ENCODE results near the gene GHRL. TPM values are rescaled to one million over a fixed set of nuclear protein-coding genes. Genes with fewer than 3 reads are reported as not detected.
"Not testable (repeated sequence)": the region's sequence is repeated elsewhere in the genome, so short reads cannot be mapped to it uniquely, and the experiment has no call there.

GHRL gene
- total RNA-seq, 1 donor from 2014 or later, result not detected

GRCh38 chr3:10268930-10269329, 23.8 kb downstream of the GHRL start:
- no peaks in the 10 kb centered on the region for H3K9me3 Mint-ChIP-seq
- no peaks in the 10 kb centered on the region for H3K27me3 Mint-ChIP-seq (ENCODE audit: insufficient read depth, low read depth)
- no peak overlapping the region for H2AFZ ChIP-seq (replicated peaks)
- TF ChIP-seq EZH2phosphoT487 (IDR thresholded peaks at IDR 0.05), result no peak
- TF ChIP-seq, protein P1, sequence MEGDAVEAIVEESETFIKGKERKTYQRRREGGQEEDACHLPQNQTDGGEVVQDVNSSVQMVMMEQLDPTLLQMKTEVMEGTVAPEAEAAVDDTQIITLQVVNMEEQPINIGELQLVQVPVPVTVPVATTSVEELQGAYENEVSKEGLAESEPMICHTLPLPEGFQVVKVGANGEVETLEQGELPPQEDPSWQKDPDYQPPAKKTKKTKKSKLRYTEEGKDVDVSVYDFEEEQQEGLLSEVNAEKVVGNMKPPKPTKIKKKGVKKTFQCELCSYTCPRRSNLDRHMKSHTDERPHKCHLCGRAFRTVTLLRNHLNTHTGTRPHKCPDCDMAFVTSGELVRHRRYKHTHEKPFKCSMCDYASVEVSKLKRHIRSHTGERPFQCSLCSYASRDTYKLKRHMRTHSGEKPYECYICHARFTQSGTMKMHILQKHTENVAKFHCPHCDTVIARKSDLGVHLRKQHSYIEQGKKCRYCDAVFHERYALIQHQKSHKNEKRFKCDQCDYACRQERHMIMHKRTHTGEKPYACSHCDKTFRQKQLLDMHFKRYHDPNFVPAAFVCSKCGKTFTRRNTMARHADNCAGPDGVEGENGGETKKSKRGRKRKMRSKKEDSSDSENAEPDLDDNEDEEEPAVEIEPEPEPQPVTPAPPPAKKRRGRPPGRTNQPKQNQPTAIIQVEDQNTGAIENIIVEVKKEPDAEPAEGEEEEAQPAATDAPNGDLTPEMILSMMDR (IDR thresholded peaks at IDR 0.05), result no peak
- TF ChIP-seq EZH2 (IDR thresholded peaks at IDR 0.05), result no peak
- peaks cover 26% of the 10 kb centered on the region for H3K36me3 Mint-ChIP-seq
- H3F3A ChIP-seq (ENCODE audit: low read depth), result peaks cover 2% of the 10 kb centered on the region
- H3K4me2 ChIP-seq, result no peak overlapping the region
- no peaks in the 10 kb centered on the region for H3K27me3 ChIP-seq
- no peak overlapping the region for H3K4me3 ChIP-seq
- no peak overlapping the region for H3K4me3 Mint-ChIP-seq
- H3K9ac ChIP-seq, result no peak overlapping the region
- peaks cover 15% of the 10 kb centered on the region for H4K20me1 ChIP-seq (ENCODE audit: low read depth)
- no peak overlapping the region for H3K27ac Mint-ChIP-seq
- H3K4me1 ChIP-seq, result no peaks in the 10 kb centered on the region
- peaks cover 4% of the 10 kb centered on the region for H3K4me1 Mint-ChIP-seq
- no peaks in the 10 kb centered on the region for H3K9me3 ChIP-seq (ENCODE audit: low read depth)
- peaks cover 60% of the 10 kb centered on the region for H3K79me2 ChIP-seq (ENCODE audit: low read depth)
- DNase-seq (ENCODE audit: low spot score), result no peak
- no peak overlapping the region for H3K27ac ChIP-seq
- peaks cover 9% of the 10 kb centered on the region for H3K36me3 ChIP-seq

DNA sequence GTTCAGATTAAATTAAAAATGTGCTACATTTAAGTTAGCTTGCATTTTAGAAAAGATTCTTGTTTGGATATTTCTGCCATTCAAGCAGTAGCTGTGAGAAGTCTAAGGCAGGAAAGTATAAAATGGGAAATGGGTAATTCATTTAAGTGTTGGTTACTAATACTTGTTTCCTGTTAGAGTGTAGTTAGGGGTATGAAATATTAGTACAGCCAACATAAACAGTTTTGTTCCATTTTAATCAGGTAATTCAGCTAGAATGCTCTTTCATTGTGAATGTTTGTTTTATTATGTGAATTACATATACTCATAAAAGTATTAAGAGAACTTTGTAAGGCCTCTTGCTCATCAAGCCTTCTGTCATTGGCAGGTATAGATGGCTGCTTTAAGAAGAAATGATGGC, 24.6 kb downstream of the GHRL start:
- H3K27me3 ChIP-seq, result no peaks in the 10 kb centered on the region
- Mint-ChIP-seq H3K9me3 (no peaks in the 10 kb centered on the region), H3K36me3 (peaks cover 32% of the 10 kb centered on the region), H3K4me3 (no peak overlapping the region), H3K4me1 (peaks cover 12% of the 10 kb centered on the region), H3K27ac (no peak overlapping the region), H3K27me3 (ENCODE audit: insufficient read depth, low read depth) (no peaks in the 10 kb centered on the region)
- DNase-seq (ENCODE audit: low spot score), result no peak
- H3K4me1 ChIP-seq, result peaks cover 6% of the 10 kb centered on the region
- no peak overlapping the region for H3K4me2 ChIP-seq
- no peaks in the 10 kb centered on the region for H3K9me3 ChIP-seq (ENCODE audit: low read depth)
- peaks cover 3% of the 10 kb centered on the region for H3F3A ChIP-seq (ENCODE audit: low read depth)
- no peak overlapping the region for H2AFZ ChIP-seq (replicated peaks)
- H3K9ac ChIP-seq, result no peak overlapping the region
- H4K20me1 ChIP-seq (ENCODE audit: low read depth), result peaks cover 10% of the 10 kb centered on the region
- H3K27ac ChIP-seq, result no peak overlapping the region
- H3K4me3 ChIP-seq, result no peak overlapping the region
- H3K79me2 ChIP-seq (ENCODE audit: low read depth), result peaks cover 53% of the 10 kb centered on the region
- H3K36me3 ChIP-seq, result peaks cover 9% of the 10 kb centered on the region
- TF ChIP-seq EZH2 (IDR thresholded peaks at IDR 0.05) (no peak), EZH2phosphoT487 (IDR thresholded peaks at IDR 0.05) (no peak)

- not testable (repeated sequence) for H3K4me2 ChIP-seq; DNase-seq (ENCODE audit: low spot score); H3K4me1 ChIP-seq; H3K27ac ChIP-seq; H3K36me3 ChIP-seq; H3K4me3 ChIP-seq; H3F3A ChIP-seq (ENCODE audit: low read depth); H3K9me3 Mint-ChIP-seq; H3K27ac Mint-ChIP-seq; H3K9me3 ChIP-seq (ENCODE audit: low read depth); H3K27me3 Mint-ChIP-seq (ENCODE audit: insufficient read depth, low read depth); H2AFZ ChIP-seq (replicated peaks); H3K4me3 Mint-ChIP-seq; H3K27me3 ChIP-seq; H3K9ac ChIP-seq
- H3K4me1 Mint-ChIP-seq, result peaks cover 13% of the 10 kb centered on the region
- Histone ChIP-seq H3K79me2 (ENCODE audit: low read depth) (peaks cover 53% of the 10 kb centered on the region), H4K20me1 (ENCODE audit: low read depth) (peaks cover 10% of the 10 kb centered on the region)
- H3K36me3 Mint-ChIP-seq, result peaks cover 33% of the 10 kb centered on the region
Observed at GRCh38 chr3:10266936-10267335, 25.8 kb downstream of the GHRL start.

- Histone ChIP-seq H3K36me3 (peaks cover 9% of the 10 kb centered on the region), H3K9ac (no peak overlapping the region), H3F3A (ENCODE audit: low read depth) (peaks cover 15% of the 10 kb centered on the region), H3K27ac (no peak overlapping the region), H2AFZ (replicated peaks) (no peak overlapping the region), H3K4me2 (no peak overlapping the region), H3K27me3 (no peaks in the 10 kb centered on the region), H3K79me2 (ENCODE audit: low read depth) (peaks cover 53% of the 10 kb centered on the region), H3K4me1 (peaks cover 6% of the 10 kb centered on the region), H3K9me3 (ENCODE audit: low read depth) (no peaks in the 10 kb centered on the region), H3K4me3 (no peak overlapping the region), H4K20me1 (ENCODE audit: low read depth) (peaks cover 10% of the 10 kb centered on the region)
- Mint-ChIP-seq H3K9me3 (no peaks in the 10 kb centered on the region), H3K27ac (no peak overlapping the region), H3K4me1 (peaks cover 13% of the 10 kb centered on the region), H3K36me3 (peaks cover 38% of the 10 kb centered on the region), H3K4me3 (no peak overlapping the region), H3K27me3 (ENCODE audit: insufficient read depth, low read depth) (no peaks in the 10 kb centered on the region)
- no peak for DNase-seq (ENCODE audit: low spot score)
- TF ChIP-seq EZH2 (IDR thresholded peaks at IDR 0.05) (no peak), EZH2phosphoT487 (IDR thresholded peaks at IDR 0.05) (no peak)
- TF ChIP-seq, protein P1 (IDR thresholded peaks at IDR 0.05), result no peak
Observed at GRCh38 chr3:10265833-10266232, 26.9 kb downstream of the GHRL start.
